Measurements from ENCODE around the gene SLC52A3. TPM values are rescaled to one million over a fixed set of nuclear protein-coding genes. Genes with fewer than 3 reads are reported as not detected.

The SLC52A3 gene
- total RNA-seq, 3 donors from 2014 or later: 12.0 to 48.6 (median 15.4) TPM

- H3K36me3 ChIP-seq (ENCODE audit: low read depth): no peaks in the 10 kb centered on the region
- no peaks in the 10 kb centered on the region for H3K4me1 ChIP-seq (ENCODE audit: low read depth)
- no peak overlapping the region for H3K4me3 ChIP-seq
- no peaks in the 10 kb centered on the region for H3K9me3 ChIP-seq
- intact Hi-C loops (cut with DNase I, micrococcal nuclease): loop anchor here in 1 of 2 donors (10.0 kb wide), 1 partner anchor 169 kb away; no protein-coding TSS in a partner anchor
- ATAC-seq (no peak), DNase-seq (no peak)
- TF ChIP-seq CTCF (IDR thresholded peaks at IDR 0.05): no peak
Observed at GRCh38 chr20:733861-734260, 34.4 kb downstream of the SLC52A3 start.

DNA sequence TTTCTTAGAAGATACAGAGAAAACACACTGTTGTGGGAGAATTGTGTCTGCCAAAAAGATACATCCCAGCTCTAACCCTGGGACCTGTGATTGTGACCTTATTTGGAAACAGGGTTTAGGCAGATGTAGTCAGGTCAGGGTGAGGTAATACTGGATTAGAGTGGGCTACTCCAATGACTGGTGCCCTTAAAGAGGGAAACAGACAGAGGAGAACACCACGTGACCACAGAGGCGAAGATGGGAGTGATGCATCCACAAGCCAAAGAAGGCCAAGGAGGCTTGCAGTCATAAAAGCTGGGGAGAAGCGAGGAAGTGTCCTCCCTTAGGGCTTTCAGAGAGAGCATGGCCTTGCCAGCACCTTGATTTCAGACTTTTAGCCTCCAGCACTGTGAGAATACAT, 35.6 kb downstream of the SLC52A3 start:
- no peak for ATAC-seq
- TF ChIP-seq CTCF (IDR thresholded peaks at IDR 0.05): no peak
- no peak for DNase-seq
- H3K9me3 ChIP-seq: no peaks in the 10 kb centered on the region
- H3K4me1 ChIP-seq (ENCODE audit: low read depth): peaks cover 4% of the 10 kb centered on the region
- H3K4me3 ChIP-seq: no peak overlapping the region
- no peaks in the 10 kb centered on the region for H3K36me3 ChIP-seq (ENCODE audit: low read depth)
- intact Hi-C loops (cut with DNase I, micrococcal nuclease): loop anchor here in 1 of 2 donors (10.0 kb wide), 1 partner anchor 168 kb away; no protein-coding TSS in a partner anchor

DNA sequence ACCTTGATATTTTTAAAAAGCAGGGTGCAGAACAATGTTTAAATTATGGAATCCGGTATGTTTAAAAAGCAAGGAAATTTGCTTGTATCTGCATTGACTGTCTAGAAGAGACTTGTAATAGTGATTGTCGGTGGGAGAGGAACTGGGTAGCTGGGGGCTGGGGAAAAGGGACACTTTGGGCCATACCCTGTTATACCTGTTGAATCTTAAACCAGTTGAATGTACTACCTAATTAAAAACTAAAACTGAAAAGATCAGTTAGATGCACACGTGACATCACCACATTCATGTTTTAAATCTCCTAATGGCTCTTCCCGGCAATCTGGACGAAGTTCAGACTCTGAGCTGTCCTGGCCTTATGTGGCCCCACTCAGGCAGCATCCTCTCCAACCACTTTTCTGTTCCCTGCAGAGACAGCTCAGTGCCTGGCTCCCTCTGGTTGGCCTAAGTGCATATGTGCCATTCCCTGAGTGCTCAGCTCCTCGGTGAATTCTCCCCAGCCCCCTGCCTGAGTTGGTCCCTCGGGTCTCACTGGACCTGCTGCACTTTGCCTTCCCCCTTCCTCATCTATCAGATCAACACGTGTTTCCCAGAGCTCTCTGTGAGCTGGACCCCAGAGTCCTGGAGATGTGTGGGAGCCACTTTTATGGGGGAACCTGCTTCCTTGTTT, 36.3 kb downstream of the SLC52A3 start:
- no peak overlapping the region for H3K4me3 ChIP-seq
- intact Hi-C loops (cut with DNase I, micrococcal nuclease): loop anchor here in 1 of 2 donors (10.0 kb wide), 1 partner anchor 167 kb away; no protein-coding TSS in a partner anchor
- H3K36me3 ChIP-seq (ENCODE audit: low read depth): no peaks in the 10 kb centered on the region

GRCh38 chr20:730005-730404, 38.3 kb downstream of the SLC52A3 start:
- intact Hi-C loops (cut with DNase I, micrococcal nuclease): loop anchor here in 1 of 2 donors (10.0 kb wide), 1 partner anchor 165 kb away; no protein-coding TSS in a partner anchor
- H3K9me3 ChIP-seq: no peaks in the 10 kb centered on the region
- ATAC-seq (no peak), DNase-seq (no peak)
- peaks cover 4% of the 10 kb centered on the region for H3K4me1 ChIP-seq (ENCODE audit: low read depth)
- no peak for TF ChIP-seq CTCF (IDR thresholded peaks at IDR 0.05)
- no peaks in the 10 kb centered on the region for H3K36me3 ChIP-seq (ENCODE audit: low read depth)
- H3K4me3 ChIP-seq: no peak overlapping the region

More for the DNA sequence above, 36.3 kb downstream of the SLC52A3 start:
- Histone ChIP-seq H3K9me3 (no peaks in the 10 kb centered on the region), H3K4me1 (ENCODE audit: low read depth) (peaks cover 4% of the 10 kb centered on the region)
- ATAC-seq: no peak
- no peak for TF ChIP-seq CTCF (IDR thresholded peaks at IDR 0.05)
- DNase-seq: no peak

- intact Hi-C loops (cut with DNase I, micrococcal nuclease): no loop called here
- Histone ChIP-seq H3K4me3 (no peak overlapping the region), H3K9me3 (no peaks in the 10 kb centered on the region), H3K36me3 (ENCODE audit: low read depth) (no peaks in the 10 kb centered on the region), H3K4me1 (ENCODE audit: low read depth) (peaks cover 4% of the 10 kb centered on the region)
- peak; percentile 45 for ATAC-seq
- DNase-seq: peak in 2 of 3 donors; percentile 40 to 45
- TF ChIP-seq CTCF (IDR thresholded peaks at IDR 0.05): no peak
Observed at GRCh38 chr20:728256-728944, 39.9 kb downstream of the SLC52A3 start.
